IMR-90 (cell line): ENCODE data around the gene RSPH3. TPM values are rescaled to one million over a fixed set of nuclear protein-coding genes. Genes with fewer than 3 reads are reported as not detected.
A peak's percentile ranks its signal among the peaks of the same experiment; 100 is the strongest.

ENCODE experiments used
- CTCF ChIP-seq: conservative IDR thresholded peaks from 2 replicates; pipeline ENCODE4 v1.5.1; 2012; ENCODE audit warnings: mild to moderate bottlenecking, low read depth, low read length, improper control_type of control experiment
- MAFK ChIP-seq: IDR thresholded peaks from 2 replicates; pipeline ENCODE4 v1.6.1; 2012; ENCODE audit warnings: low read depth, low read length, improper control_type of control experiment
- POLR2A ChIP-seq: IDR thresholded peaks from 2 replicates; pipeline ENCODE4 v1.6.1; 2012; ENCODE audit warnings: mild to moderate bottlenecking, low read depth, low read length
- RFX5 ChIP-seq: IDR thresholded peaks from 2 replicates; pipeline ENCODE4 v1.8.0; 2012; ENCODE audit warnings: low read depth, mild to moderate bottlenecking, low read length, moderate library complexity
- polyA plus RNA-seq, 3 experiments: library from polyadenylated mRNA; depleted of rRNA; stranded (reverse); fragments of >200 nt; gene quantifications; 2 replicates each; pipeline ENCODE4 v1.2.3, GENCODE V29; 2012; ENCODE audit warnings: low replicate concordance in 1 of 3
- total RNA-seq: library from RNA; depleted of rRNA; stranded (reverse); fragments of >200 nt; gene quantifications from 2 replicates; pipeline ENCODE4 v1.2.3, GENCODE V29; 2012

The RSPH3 gene
- total and polyA plus RNA-seq, 2 of the 4 experiments (the other 2 are of a cell fraction) = 1.7 to 3.0 TPM

GRCh38 chr6:158999666-159000403 is at the start of gene RSPH3 (continued):
- TF ChIP-seq CTCF (0 out of 2 replicates have a peak, but pooled peaks have one; percentile 20), RFX5 (no peak), POLR2A (no peak), MAFK (no peak)
